NCI-H446 treated with DMSO at 0.1 percent for 48 hours (cell line): Measurements from ENCODE around the gene TIMP4.

Experiments
- DNase-seq: peaks from one replicate; lab custom pipeline; 2025; lab: John Stamatoyannopoulos, UW

The TIMP4 gene

GRCh38 chr3:12158387-12159226 lies at the start of gene TIMP4:
TSS of gene TIMP4 (minus strand) at chr3:12158912. CDS start at chr3:12158840, 72 bp downstream.
- DNase-seq: no peak

DNA sequence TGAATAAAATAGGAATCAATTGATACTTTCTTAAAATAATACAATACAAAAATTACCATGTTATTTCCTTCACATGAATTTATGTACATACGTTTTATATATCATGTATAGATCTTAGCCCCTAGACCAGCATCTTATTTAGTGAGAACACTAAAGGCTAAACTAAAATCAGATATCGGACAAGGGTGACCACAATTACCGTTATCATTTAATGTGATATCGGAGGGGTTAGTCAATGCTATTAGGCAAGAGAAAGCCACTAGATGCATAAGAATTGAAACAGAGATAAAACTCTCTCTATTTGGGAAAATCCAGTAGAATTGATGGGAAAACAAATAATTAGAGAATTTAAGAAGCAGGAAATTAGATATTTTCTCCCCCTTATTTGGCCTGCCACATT lies 46.5 kb upstream of the TIMP4 start:
- DNase-seq: no peak

- DNase-seq: no peak
These were observed 43.1 kb upstream of the TIMP4 start for GRCh38 chr3:12201813-12202212.

- no peak for DNase-seq
These were observed 39.6 kb upstream of the TIMP4 start for GRCh38 chr3:12198301-12198700.

DNA sequence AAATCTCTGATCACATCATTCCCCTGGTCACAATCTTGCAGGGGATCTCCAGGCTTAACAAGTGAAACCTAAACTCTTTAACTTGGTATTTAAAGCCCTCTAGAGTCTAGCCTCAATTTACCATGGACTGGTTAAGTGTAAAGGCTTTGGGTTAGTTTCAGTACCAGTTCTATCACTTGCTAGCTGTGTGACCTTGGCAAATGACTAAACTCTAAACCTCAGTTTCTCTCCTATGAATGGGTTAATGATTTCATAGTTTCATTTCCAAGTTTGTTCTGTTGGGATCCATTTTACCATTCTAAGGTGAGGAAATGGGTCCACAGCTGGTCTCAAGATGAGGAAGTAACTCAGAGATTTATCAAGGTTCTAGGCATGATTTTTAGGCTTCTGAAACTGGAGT lies 38.8 kb upstream of the TIMP4 start:
- no peak for DNase-seq

- no peak for DNase-seq
These were observed 38.0 kb upstream of the TIMP4 start for GRCh38 chr3:12196684-12197083.

- DNase-seq: no peak
These were observed 36.5 kb upstream of the TIMP4 start for GRCh38 chr3:12195231-12195630.

GRCh38 chr3:12194669-12195161 lies 36.0 kb upstream of the TIMP4 start:
- DNase-seq: no peak

DNA sequence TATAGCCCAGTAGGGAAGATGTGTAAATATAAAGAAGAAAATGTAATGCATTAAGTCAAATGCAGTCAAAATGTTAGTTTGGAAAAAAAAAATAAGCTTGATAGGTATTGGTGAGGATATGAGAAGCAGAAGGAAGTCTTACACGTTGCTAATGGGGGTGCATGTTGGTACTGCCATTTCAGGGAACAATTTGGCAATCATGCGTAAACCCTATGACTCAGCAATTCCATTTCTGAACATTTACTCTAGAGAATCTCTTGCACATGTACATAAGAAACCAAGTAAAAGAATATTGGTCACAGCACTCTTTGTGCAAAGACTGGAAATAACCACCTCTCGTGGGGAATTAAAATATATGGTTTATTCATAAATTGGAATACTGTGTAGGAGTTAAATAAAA lies 35.5 kb upstream of the TIMP4 start:
- no peak for DNase-seq

DNA sequence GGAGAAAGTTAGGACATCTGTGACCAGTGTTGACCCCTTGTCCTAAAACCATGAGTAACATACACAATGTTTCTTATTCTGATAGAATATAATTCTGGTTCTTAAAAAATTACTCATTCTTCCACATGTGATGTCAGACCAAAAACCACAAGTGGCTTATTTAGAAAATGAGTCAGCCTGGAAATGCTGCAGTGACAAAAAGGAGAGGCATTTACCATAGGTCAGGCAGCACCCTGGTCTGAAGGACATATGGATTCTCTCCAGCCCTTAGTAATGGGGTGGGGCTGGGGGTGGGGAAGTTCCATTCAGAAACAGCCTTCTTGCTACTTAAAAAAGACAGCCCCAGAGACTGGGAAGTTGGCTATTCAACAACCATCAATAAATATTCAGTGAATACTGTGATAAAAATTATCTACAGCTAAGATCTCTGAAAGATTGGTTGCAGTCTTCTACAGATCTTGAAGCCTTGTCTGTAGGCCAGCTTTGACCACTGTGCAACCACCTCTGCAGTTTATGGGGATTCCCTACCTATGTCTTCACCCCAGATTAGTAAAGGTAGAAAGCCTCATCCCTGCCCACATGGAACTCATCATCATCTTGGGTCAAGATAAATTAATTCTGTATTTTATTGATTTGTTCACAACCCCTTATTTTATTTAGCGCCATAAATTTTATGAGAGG lies 34.9 kb upstream of the TIMP4 start:
- no peak for DNase-seq

- no peak for DNase-seq
These were observed 34.2 kb upstream of the TIMP4 start for GRCh38 chr3:12192655-12193484.

- DNase-seq: no peak
These were observed 33.5 kb upstream of the TIMP4 start for GRCh38 chr3:12192173-12192572.

- DNase-seq: no peak
These were observed 32.8 kb upstream of the TIMP4 start for GRCh38 chr3:12191559-12191958.

GRCh38 chr3:12190832-12191231 lies 32.1 kb upstream of the TIMP4 start:
- no peak for DNase-seq

DNA sequence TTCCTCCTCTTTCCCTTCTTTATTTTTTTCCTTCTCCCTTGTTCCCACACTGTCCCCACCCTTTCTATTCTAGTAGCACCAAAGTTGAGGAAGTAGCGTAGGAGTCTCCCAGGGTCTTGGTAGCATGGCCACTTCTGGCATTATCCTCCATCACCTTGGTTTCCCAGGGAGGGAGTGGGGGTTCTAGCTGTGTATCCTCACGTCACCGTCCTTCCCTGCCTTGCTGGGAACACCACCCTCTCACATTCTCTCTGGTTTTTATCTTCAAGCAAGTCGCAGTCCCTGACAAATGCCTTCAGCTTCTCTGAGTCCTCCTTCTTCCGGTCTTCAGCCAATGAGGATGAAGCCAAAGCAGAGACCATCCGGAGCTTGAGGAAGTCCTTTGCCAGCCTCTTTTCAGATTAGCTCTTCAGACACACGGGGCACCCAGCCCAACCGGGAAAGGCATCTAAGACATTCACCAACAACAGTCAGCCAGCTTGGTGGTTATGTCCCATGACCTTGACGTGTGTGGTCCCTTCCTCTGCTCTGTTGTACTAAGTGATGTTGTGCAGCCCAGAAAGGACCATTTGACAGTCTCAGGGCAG lies 31.6 kb upstream of the TIMP4 start:
- no peak for DNase-seq

DNA sequence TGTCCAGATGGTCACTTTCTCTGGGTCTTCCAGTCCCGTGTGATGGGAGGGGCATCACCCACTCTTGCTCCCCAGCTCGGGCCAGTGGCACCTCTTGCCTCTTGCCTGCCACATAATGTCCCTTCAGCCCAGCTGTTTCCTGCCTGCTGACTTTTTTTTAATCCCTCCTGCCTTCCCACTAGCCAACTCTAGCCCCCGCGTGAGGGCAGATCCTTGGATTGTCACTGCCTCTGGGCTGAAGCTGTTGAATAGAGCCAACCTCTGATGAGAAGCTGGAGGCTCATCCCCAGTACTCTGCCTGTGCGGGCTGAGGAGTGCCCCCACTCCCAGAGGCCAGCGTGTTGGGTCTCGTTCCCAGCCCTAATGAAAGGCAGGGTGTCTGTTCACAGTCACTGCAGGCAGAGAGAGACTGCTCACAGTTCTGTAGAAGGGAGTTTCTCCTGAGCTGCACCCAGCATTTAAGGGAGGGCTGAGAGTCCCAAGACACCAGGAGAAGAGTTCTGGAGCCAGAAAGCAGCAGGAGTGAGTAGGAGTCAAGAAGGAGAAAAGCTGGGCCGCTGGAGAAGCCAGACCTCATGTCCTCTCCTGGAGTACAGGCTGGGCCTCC lies 30.1 kb upstream of the TIMP4 start:
- DNase-seq: no peak

DNA sequence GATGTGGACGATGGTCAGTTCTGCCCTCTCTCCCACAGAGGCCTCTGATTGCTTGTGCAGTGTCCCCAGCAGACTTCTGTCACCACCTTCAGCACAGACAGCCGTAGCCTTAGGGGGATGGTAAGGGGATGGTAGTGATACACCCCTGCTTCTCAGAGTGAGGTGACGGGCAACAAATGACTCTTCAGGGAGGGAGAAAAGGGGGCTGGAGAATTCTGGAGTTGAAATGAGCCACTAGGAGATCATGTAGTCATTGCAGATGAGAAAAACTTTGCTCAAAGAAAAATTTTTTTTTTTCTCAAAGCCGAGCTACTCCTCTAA lies 29.6 kb upstream of the TIMP4 start:
- no peak for DNase-seq

DNA sequence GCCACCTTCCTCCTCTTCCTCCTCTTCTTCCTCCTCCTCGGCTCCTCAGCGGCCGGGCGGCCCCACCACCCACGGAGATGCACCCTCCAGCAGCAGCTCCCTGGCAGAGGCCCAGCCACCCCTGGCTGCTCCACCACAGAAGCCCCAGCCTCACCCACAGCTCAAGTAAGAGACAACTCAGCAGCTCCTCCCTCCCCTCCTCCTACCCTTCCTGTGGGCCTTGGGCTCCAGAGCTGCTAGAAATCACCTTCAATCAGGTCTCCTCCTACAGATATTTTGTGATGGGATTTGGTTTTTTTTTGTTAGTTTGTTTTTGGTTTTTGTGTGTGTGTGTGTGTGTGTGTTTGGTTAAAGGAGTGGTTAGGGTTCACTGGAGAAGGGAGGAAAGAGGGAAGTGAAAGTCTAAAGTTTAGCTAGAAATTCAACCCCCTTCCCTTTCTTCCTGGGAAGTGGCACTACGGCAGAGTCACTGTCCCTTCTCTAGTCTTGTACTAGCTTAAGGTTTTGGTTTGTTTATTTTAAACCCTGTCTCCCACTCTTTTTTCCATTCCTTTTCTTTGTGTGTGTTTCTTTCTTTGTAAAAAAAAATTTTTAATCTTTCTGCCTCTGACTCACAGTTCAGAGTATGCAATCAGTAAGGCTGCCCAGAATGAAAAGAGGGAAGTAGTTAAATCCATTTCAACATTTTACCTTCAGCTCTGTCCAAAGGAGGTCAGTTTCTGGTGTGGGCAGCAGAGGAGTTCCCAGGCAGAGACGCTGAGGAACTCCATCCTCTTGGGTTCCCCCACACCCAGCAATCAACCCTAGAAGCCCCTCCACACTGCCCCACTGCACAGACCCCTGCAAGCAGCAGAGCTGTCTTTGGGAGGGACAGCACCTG lies 29.0 kb upstream of the TIMP4 start:
- no peak for DNase-seq

DNA sequence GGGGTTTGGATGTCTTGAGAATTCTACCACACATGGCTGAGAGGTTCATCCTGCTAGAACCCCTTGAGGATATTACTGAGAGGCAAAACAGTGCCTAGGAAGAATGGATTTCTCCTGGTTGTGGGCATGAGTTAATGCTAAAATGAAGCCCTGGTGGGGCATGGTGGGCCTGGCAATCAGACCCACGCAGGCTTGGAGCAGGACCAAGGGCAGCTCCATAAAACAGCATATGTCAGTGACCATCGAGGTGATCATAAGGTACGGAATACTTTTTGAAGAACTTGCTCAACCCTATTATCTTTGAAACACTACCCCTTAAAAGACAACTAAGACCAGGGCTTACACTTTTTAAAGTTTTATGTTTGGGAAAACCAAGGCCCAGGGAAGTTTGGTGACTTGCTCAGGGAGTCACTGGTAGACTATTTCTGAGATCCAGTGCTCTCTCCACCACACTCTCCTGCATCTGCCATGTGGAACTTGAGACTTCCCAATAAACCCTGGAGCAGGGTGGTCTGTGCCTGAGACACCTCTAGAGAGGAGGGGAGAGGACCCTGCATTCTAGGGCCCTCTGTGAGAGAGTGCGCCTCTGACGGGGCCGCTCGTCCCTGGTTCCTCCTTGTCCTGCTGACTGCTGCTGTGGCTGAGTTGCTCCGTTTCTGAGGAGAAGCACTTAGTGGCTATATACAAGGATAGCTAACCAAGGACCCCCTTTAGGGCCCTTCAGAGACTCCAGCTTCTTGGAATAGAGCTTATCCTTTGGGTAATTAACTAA lies 28.0 kb upstream of the TIMP4 start:
- DNase-seq: no peak

DNA sequence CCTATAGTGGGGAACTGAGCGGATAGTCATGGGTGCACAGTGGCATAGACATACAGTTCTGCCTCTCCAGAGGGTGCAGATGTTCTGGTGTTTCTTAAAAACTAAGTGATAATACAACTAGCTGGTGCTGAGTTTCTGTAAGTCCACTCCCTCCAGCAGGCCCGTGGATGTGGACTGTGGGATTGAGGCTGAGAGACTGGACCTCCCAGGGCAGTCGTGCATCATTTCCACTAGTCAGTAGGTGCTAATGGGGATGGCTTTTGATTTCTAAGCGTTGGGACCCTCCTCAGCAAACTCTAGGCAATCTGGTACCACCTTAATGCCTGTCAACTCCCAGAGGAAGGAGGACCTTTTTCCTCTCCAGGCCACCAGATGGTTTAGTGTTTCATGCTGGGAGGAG lies 27.3 kb upstream of the TIMP4 start:
- no peak for DNase-seq
